ENCODE results near the gene KRT83.

KRT83 gene

DNA sequence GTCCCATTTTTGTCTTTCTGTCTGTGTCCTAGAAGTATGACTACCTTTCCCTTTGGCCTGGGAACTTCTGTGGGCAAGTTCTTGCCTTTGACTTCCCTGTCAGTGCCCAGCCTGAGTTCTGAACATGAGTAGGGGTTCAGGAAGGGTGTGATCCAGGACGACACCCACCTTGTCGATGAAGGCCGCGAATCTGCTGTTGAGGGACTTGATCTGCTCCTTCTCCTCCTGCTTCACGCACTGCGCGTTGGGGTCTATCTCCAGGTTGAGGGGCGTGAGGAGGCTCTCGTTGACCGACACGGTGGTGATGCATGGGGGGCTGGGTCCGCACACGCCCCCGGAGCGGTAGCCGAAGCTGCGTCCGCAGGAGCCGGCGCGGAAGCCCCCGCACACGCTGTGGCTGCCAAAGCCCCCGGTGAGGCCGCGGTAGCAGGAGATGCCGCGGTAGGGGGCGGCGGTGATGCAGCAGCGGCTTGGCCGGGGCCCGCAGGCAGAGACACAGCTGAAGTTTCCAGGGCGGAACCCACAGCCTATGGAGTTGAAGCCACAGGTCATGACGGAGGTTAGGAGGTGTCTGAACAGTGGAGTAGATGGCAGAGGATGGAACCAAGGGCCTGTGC, at the start of gene KRT83:
Gene KRT83 (minus strand): TSS at position 615 of the 617 bp plus-strand sequence. CDS start 63 bp downstream, at position 552.
- Histone ChIP-seq H3K36me3 (replicated peaks; ENCODE audit: low read depth, low read length) (no peaks in the 10 kb centered on the region), H3K9me3 (ENCODE audit: insufficient read depth, low read length) (no peaks in the 10 kb centered on the region), H3K79me2 (ENCODE audit: low read length) (no peaks in the 10 kb centered on the region), H3K9ac (ENCODE audit: low read length) (no peak within 1 kb of the TSS), H3K4me3 (ENCODE audit: low read length) (no peak within 1 kb of the TSS), H3K27ac (ENCODE audit: low read length) (no peak within 1 kb of the TSS), H3K27me3 (ENCODE audit: low read depth, low read length) (peaks cover 52% of the 10 kb centered on the region), H4K20me1 (ENCODE audit: insufficient read depth, low read length) (no peaks in the 10 kb centered on the region), H3K4me2 (ENCODE audit: low read length) (no peak within 1 kb of the TSS), H2AFZ (ENCODE audit: low read depth, low read length) (no peak within 1 kb of the TSS), H3K4me1 (ENCODE audit: low read length) (no peaks in the 10 kb centered on the region)
- no peak for TF ChIP-seq EZH2phosphoT487 (IDR thresholded peaks at IDR 0.05; ENCODE audit: low read depth)
- TF ChIP-seq, protein P1, sequence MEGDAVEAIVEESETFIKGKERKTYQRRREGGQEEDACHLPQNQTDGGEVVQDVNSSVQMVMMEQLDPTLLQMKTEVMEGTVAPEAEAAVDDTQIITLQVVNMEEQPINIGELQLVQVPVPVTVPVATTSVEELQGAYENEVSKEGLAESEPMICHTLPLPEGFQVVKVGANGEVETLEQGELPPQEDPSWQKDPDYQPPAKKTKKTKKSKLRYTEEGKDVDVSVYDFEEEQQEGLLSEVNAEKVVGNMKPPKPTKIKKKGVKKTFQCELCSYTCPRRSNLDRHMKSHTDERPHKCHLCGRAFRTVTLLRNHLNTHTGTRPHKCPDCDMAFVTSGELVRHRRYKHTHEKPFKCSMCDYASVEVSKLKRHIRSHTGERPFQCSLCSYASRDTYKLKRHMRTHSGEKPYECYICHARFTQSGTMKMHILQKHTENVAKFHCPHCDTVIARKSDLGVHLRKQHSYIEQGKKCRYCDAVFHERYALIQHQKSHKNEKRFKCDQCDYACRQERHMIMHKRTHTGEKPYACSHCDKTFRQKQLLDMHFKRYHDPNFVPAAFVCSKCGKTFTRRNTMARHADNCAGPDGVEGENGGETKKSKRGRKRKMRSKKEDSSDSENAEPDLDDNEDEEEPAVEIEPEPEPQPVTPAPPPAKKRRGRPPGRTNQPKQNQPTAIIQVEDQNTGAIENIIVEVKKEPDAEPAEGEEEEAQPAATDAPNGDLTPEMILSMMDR (IDR thresholded peaks at IDR 0.05; ENCODE audit: low read depth, low read length), result no peak

DNA sequence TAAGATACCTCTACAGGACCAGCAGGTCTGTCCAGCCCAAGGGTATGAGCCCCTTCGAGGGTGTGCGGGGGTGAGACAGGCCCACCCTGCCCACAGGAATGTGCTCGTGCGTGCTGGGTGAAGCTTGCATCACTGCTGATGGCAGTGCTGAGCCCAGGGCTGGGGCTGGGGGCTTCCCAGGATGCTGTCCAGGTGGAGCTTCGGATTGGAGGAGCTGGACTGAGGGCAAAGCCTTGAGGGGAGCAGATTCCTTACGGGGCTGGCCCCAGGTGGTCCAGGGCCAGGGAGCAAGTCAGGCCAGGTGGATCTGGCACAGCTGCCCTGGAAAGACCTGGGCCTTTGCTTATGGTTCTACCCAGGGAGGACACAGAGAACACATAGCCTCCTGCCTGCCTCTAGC, 48.6 kb upstream of the KRT83 start:
- Histone ChIP-seq H3K27me3 (ENCODE audit: low read depth, low read length) (peaks cover 49% of the 10 kb centered on the region), H3K4me1 (ENCODE audit: low read length) (peaks cover 5% of the 10 kb centered on the region; the same call in 1 of the 2 replicates), H2AFZ (ENCODE audit: low read depth, low read length) (no peak overlapping the region), H3K9me3 (ENCODE audit: insufficient read depth, low read length) (no peaks in the 10 kb centered on the region), H3K27ac (ENCODE audit: low read length) (no peak overlapping the region), H3K36me3 (replicated peaks; ENCODE audit: low read depth, low read length) (no peaks in the 10 kb centered on the region), H3K4me2 (ENCODE audit: low read length) (no peak overlapping the region), H3K79me2 (ENCODE audit: low read length) (no peaks in the 10 kb centered on the region), H4K20me1 (ENCODE audit: insufficient read depth, low read length) (no peaks in the 10 kb centered on the region), H3K9ac (ENCODE audit: low read length) (no peak overlapping the region), H3K4me3 (ENCODE audit: low read length) (no peak overlapping the region)
- no peak for TF ChIP-seq EZH2phosphoT487 (IDR thresholded peaks at IDR 0.05; ENCODE audit: low read depth)
- TF ChIP-seq, protein P1 (IDR thresholded peaks at IDR 0.05; ENCODE audit: low read depth, low read length), result no peak

DNA sequence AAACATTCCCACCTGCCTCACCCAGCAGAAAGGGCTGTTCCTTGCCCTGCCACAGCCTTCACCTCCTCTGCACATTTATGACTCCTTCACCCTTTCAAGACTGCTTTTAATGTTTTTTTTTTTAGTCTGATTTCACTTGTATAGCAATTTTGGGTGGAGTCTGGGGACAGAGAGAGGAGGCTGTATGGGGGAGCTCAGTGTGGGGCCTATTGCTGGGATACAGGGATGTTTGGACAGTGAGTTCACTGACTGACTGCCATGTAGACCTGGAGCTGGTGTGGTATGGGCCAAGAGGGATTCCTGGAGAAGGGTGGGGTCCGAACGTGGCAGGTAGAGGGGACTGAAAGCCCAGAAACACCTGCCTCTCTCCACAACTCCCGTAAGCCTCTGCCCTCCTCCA, 48.0 kb upstream of the KRT83 start:
- Histone ChIP-seq H3K4me3 (ENCODE audit: low read length) (no peak overlapping the region), H3K4me1 (ENCODE audit: low read length) (peaks cover 6% of the 10 kb centered on the region; the same call in 1 of the 2 replicates), H3K79me2 (ENCODE audit: low read length) (no peaks in the 10 kb centered on the region), H2AFZ (ENCODE audit: low read depth, low read length) (no peak overlapping the region), H3K9ac (ENCODE audit: low read length) (no peak overlapping the region), H4K20me1 (ENCODE audit: insufficient read depth, low read length) (no peaks in the 10 kb centered on the region), H3K27me3 (ENCODE audit: low read depth, low read length) (peaks cover 55% of the 10 kb centered on the region), H3K27ac (ENCODE audit: low read length) (no peak overlapping the region), H3K9me3 (ENCODE audit: insufficient read depth, low read length) (no peaks in the 10 kb centered on the region), H3K36me3 (replicated peaks; ENCODE audit: low read depth, low read length) (no peaks in the 10 kb centered on the region), H3K4me2 (ENCODE audit: low read length) (no peak overlapping the region)
- TF ChIP-seq EZH2phosphoT487 (IDR thresholded peaks at IDR 0.05; ENCODE audit: low read depth), result no peak

DNA sequence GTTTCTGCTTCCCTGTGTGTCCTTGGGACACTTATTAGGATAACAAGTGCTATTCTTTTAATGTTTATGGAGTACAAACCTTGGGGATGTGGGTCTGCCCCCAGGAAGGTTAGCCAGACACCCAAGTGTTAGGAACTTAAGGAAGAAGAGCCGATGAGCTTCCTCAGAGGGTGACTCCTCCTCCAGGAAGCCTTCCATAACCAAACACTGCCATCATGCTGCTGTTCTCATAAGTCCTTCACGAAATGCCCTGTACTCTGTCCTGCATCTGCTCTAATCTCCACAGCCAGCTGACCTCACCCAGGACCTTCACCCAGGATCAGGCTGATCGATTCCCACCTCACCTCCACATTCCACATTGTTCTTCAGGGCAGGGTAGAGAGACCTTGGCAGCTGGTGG, 47.3 kb upstream of the KRT83 start:
- Histone ChIP-seq H3K27me3 (ENCODE audit: low read depth, low read length) (peaks cover 62% of the 10 kb centered on the region), H3K9ac (ENCODE audit: low read length) (no peak overlapping the region), H3K4me3 (ENCODE audit: low read length) (no peak overlapping the region), H3K27ac (ENCODE audit: low read length) (no peak overlapping the region), H2AFZ (ENCODE audit: low read depth, low read length) (no peak overlapping the region), H4K20me1 (ENCODE audit: insufficient read depth, low read length) (no peaks in the 10 kb centered on the region), H3K9me3 (ENCODE audit: insufficient read depth, low read length) (no peaks in the 10 kb centered on the region), H3K4me1 (ENCODE audit: low read length) (peaks cover 6% of the 10 kb centered on the region; the same call in 1 of the 2 replicates), H3K79me2 (ENCODE audit: low read length) (no peaks in the 10 kb centered on the region), H3K36me3 (replicated peaks; ENCODE audit: low read depth, low read length) (no peaks in the 10 kb centered on the region), H3K4me2 (ENCODE audit: low read length) (no peak overlapping the region)
- no peak for TF ChIP-seq EZH2phosphoT487 (IDR thresholded peaks at IDR 0.05; ENCODE audit: low read depth)
- TF ChIP-seq, protein P1 (IDR thresholded peaks at IDR 0.05; ENCODE audit: low read depth, low read length), result no peak
